Neural progenitor cell (in vitro differentiated cells): Measurements from ENCODE around the gene RNF225.

ENCODE experiments used
- EZH2 ChIP-seq: fragments of 200-600 bp; sonication (generic); IDR thresholded peaks from 2 replicates; pipeline ENCODE4 v1.6.1; 2017; ENCODE audit warnings: antibody characterized with exemption, mild to moderate bottlenecking, moderate library complexity
- TF ChIP-seq, protein P1 (sequence below): fragments of 200-600 bp; sonication (generic); IDR thresholded peaks from 2 replicates; pipeline ENCODE4 v1.5.1; 2017; ENCODE audit warnings: antibody characterized with exemption, mild to moderate bottlenecking

- TF ChIP-seq, protein P1, sequence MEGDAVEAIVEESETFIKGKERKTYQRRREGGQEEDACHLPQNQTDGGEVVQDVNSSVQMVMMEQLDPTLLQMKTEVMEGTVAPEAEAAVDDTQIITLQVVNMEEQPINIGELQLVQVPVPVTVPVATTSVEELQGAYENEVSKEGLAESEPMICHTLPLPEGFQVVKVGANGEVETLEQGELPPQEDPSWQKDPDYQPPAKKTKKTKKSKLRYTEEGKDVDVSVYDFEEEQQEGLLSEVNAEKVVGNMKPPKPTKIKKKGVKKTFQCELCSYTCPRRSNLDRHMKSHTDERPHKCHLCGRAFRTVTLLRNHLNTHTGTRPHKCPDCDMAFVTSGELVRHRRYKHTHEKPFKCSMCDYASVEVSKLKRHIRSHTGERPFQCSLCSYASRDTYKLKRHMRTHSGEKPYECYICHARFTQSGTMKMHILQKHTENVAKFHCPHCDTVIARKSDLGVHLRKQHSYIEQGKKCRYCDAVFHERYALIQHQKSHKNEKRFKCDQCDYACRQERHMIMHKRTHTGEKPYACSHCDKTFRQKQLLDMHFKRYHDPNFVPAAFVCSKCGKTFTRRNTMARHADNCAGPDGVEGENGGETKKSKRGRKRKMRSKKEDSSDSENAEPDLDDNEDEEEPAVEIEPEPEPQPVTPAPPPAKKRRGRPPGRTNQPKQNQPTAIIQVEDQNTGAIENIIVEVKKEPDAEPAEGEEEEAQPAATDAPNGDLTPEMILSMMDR = no peak
- no peak for TF ChIP-seq EZH2
Measured at GRCh38 chr19:58353717-58354477, 41.6 kb upstream of the RNF225 start.
